Stimulated activated CD8-positive, alpha-beta memory T cell treated with anti-CD3 and anti-CD28 coated beads, Interleukin-15, amount 100 ng/mL, for 48 hours (primary cell): ENCODE measurements around the gene COX4I1.
"Not testable (repeated sequence)": the region's sequence is repeated elsewhere in the genome, so short reads cannot be mapped to it uniquely, and the experiment has no call there.

ENCODE experiments used
- DNase-seq, 2 donors: peaks; one replicate each; pipeline ENCODE4 v3.0.0-alpha.2; 2020; ENCODE audit warnings: low read depth in 2 of 2

The COX4I1 gene

GRCh38 chr16:85824161-85825135 is 25.0 kb downstream of the COX4I1 start:
- DNase-seq: no peak

GRCh38 chr16:85825326-85825725 is 25.8 kb downstream of the COX4I1 start:
- no peak for DNase-seq

- no peak for DNase-seq
Observed at GRCh38 chr16:85826686-85827247, 27.3 kb downstream of the COX4I1 start.

- DNase-seq: no peak
Observed at GRCh38 chr16:85828166-85828565, 28.7 kb downstream of the COX4I1 start.

GRCh38 chr16:85829171-85829719 is 29.8 kb downstream of the COX4I1 start:
- no peak for DNase-seq

- DNase-seq: no peak
Observed at GRCh38 chr16:85829751-85830445, 30.4 kb downstream of the COX4I1 start.

GRCh38 chr16:85830821-85831220 is 31.3 kb downstream of the COX4I1 start:
- no peak for DNase-seq

GRCh38 chr16:85832570-85833218 is 33.2 kb downstream of the COX4I1 start:
- no peak for DNase-seq

- DNase-seq: no peak
Observed at GRCh38 chr16:85833219-85833920, 33.9 kb downstream of the COX4I1 start.

GRCh38 chr16:85834741-85835140 is 35.2 kb downstream of the COX4I1 start:
- DNase-seq: no peak

GRCh38 chr16:85835227-85835751 is 35.8 kb downstream of the COX4I1 start:
- DNase-seq: no peak

GRCh38 chr16:85835956-85836705 is 36.6 kb downstream of the COX4I1 start:
- no peak for DNase-seq

GRCh38 chr16:85836706-85837582 is 37.4 kb downstream of the COX4I1 start:
- DNase-seq: no peak

- DNase-seq: not testable (repeated sequence)
Observed at GRCh38 chr16:85837654-85838053, 38.2 kb downstream of the COX4I1 start.

GRCh38 chr16:85838381-85838780 is 38.9 kb downstream of the COX4I1 start:
- DNase-seq: no peak

- DNase-seq: no peak
Observed at GRCh38 chr16:85838876-85839585, 39.5 kb downstream of the COX4I1 start.

- DNase-seq: no peak
Observed at GRCh38 chr16:85839681-85840240, 40.3 kb downstream of the COX4I1 start.

- DNase-seq: no peak
Observed at GRCh38 chr16:85840395-85840794, 40.9 kb downstream of the COX4I1 start.
